H1 (cell line): ENCODE results near the gene GBP6. TPM values are rescaled to one million over a fixed set of nuclear protein-coding genes. Genes with fewer than 3 reads are reported as not detected.

Experiments used
- CTCF ChIA-PET: fragments of 300-600 bp; sonication (Branson Sonifier 250); formaldehyde crosslinking; loops from one replicate; lab custom pipeline; 2021; ENCODE audit not compliant: partially characterized antibody; lab: Charles Lee
- POLR2A ChIA-PET: fragments of 300-600 bp; sonication (Branson Sonifier 250); formaldehyde crosslinking; loops from one replicate; lab custom pipeline; 2021; ENCODE audit warnings: inconsistent platforms; ENCODE audit not compliant: partially characterized antibody; lab: Charles Lee
- DNase-seq, 2 experiments: peaks; one replicate each; pipeline versions ENCODE4 v3.0.0 to v3.0.0-alpha.2; 2010 to 2022; ENCODE audit warnings: low spot score in 2 of 2, low read depth in 1 of 2, mixed read lengths in 1 of 2
- FAIRE-seq: peaks from 2 replicates; lab custom pipeline; 2011; peaks lifted over from hg19 to GRCh38; lab: Jason Lieb, UNC
- H2AFZ ChIP-seq: 2 replicates; pipeline ENCODE4 v1.8.1; 2012; ENCODE audit warnings: low read length, inconsistent platforms
- H2AK5ac ChIP-seq: 2 replicates; pipeline ENCODE4 v1.6.1; 2013; ENCODE audit warnings: low read depth, low read length
- H2BK120ac ChIP-seq: replicated peaks from 2 replicates; pipeline ENCODE3; 2013; ENCODE audit warnings: low read depth, low read length, inconsistent platforms
- H2BK12ac ChIP-seq: 2 replicates; pipeline ENCODE4 v1.6.1; 2013; ENCODE audit warnings: low read depth, low read length
- H2BK15ac ChIP-seq: 2 replicates; pipeline ENCODE4 v1.6.1; 2013; ENCODE audit warnings: low read length
- H2BK20ac ChIP-seq: 2 replicates; pipeline ENCODE4 v1.6.1; 2013; ENCODE audit warnings: low read length
- H2BK5ac ChIP-seq: 2 replicates; pipeline ENCODE4 v1.6.1; 2013; ENCODE audit warnings: low read depth, low read length
- H3K14ac ChIP-seq: 2 replicates; pipeline ENCODE4 v1.6.1; 2013; ENCODE audit warnings: inconsistent platforms; ENCODE audit not compliant: insufficient read length
- H3K18ac ChIP-seq: 2 replicates; pipeline ENCODE4 v1.6.1; 2013; ENCODE audit warnings: low read length; ENCODE audit errors: extremely low read depth
- H3K23ac ChIP-seq: 2 replicates; pipeline ENCODE4 v1.6.1; 2013; ENCODE audit warnings: inconsistent platforms; ENCODE audit not compliant: insufficient read length
- H3K23me2 ChIP-seq: 2 replicates; pipeline ENCODE4 v1.6.1; 2013; ENCODE audit warnings: low read depth, low read length
- H3K27ac ChIP-seq: 2 replicates; pipeline ENCODE4 v1.6.1; 2011; ENCODE audit warnings: low read depth, low read length, inconsistent platforms
- H3K27me3 ChIP-seq, 4 experiments: replicated peaks in 1 of 4; 1 replicate in 1 of 4; 2 replicates in 3 of 4; pipeline versions ENCODE4 v1.6.1 to v1.8.1; 2011 to 2013; ENCODE audit warnings: low read length in 3 of 4, mild to moderate bottlenecking in 3 of 4, inconsistent platforms in 2 of 4, mixed read lengths in 2 of 4, moderate library complexity in 1 of 4; ENCODE audit not compliant: control insufficient read depth in 3 of 4, insufficient read depth in 3 of 4; ENCODE audit errors: extremely low read depth in 1 of 4
- H3K36me3 ChIP-seq, 4 experiments: 2 replicates each; pipeline versions ENCODE4 v1.6.1 to v1.8.1; 2011 to 2013; ENCODE audit warnings: mild to moderate bottlenecking in 4 of 4, low read length in 3 of 4, moderate library complexity in 2 of 4, control low read depth in 1 of 4, inconsistent platforms in 1 of 4; ENCODE audit not compliant: insufficient read depth in 4 of 4, control insufficient read depth in 2 of 4
- H3K4ac ChIP-seq: replicated peaks from 2 replicates; pipeline ENCODE3; 2013; ENCODE audit warnings: low read length, low read depth, mixed read lengths, inconsistent platforms; ENCODE audit not compliant: insufficient read length
- H3K4me1 ChIP-seq, 4 experiments: replicated peaks in 1 of 4; 1 replicate in 1 of 4; 2 replicates in 3 of 4; pipeline versions ENCODE4 v1.6.1 to v1.8.1; 2011 to 2013; ENCODE audit warnings: low read length in 3 of 4, inconsistent platforms in 2 of 4, mixed read lengths in 1 of 4; ENCODE audit not compliant: insufficient read depth in 4 of 4, control insufficient read depth in 3 of 4
- H3K4me2 ChIP-seq, 2 experiments: 2 replicates each; pipeline versions ENCODE4 v1.6.1 to v1.8.1; 2011 to 2013; ENCODE audit warnings: low read depth in 2 of 2, low read length in 2 of 2, control low read depth in 1 of 2, inconsistent platforms in 1 of 2, mild to moderate bottlenecking in 1 of 2; ENCODE audit not compliant: insufficient read depth in 1 of 2
- H3K4me3 ChIP-seq, 4 experiments: fragments of 200-600, 300-600 bp in 1 of 4; sonication (generic), shearing (Covaris generic), sonication (Bioruptor Twin) in 1 of 4; 2 replicates each; pipeline versions ENCODE4 v1.5.1 to v1.8.1; 2011 to 2016; ENCODE audit warnings: low read length in 4 of 4, low read depth in 3 of 4, control low read depth in 2 of 4, inconsistent platforms in 2 of 4, mild to moderate bottlenecking in 2 of 4, mixed read lengths in 1 of 4, moderate library complexity in 1 of 4; ENCODE audit not compliant: insufficient read depth in 2 of 4; ENCODE audit errors: extremely low read depth in 1 of 4
- H3K56ac ChIP-seq: replicated peaks from 2 replicates; pipeline ENCODE3; 2013; ENCODE audit warnings: low read depth, mild to moderate bottlenecking, mixed read lengths, low read length, inconsistent platforms; ENCODE audit not compliant: insufficient read length
- H3K79me1 ChIP-seq: 2 replicates; pipeline ENCODE4 v1.6.1; 2013; ENCODE audit warnings: low read depth, low read length, control low read depth
- H3K79me2 ChIP-seq, 2 experiments: 2 replicates each; pipeline versions ENCODE4 v1.6.1 to v1.8.1; 2012 to 2013; ENCODE audit warnings: low read length in 2 of 2, mild to moderate bottlenecking in 2 of 2, inconsistent platforms in 1 of 2; ENCODE audit not compliant: insufficient read depth in 2 of 2, control insufficient read depth in 1 of 2
- H3K9ac ChIP-seq, 4 experiments: replicated peaks in 1 of 4; 1 replicate in 1 of 4; 2 replicates in 3 of 4; pipeline versions ENCODE4 v1.6.1 to v1.8.1; 2011 to 2013; ENCODE audit warnings: low read depth in 3 of 4, low read length in 3 of 4, control low read depth in 2 of 4, mild to moderate bottlenecking in 2 of 4, moderate library complexity in 2 of 4, inconsistent platforms in 1 of 4; ENCODE audit errors: extremely low read depth in 1 of 4
- H3K9me3 ChIP-seq, 2 experiments: 2 replicates each; pipeline versions ENCODE4 v1.6.1 to v1.8.1; 2012 to 2013; ENCODE audit warnings: mild to moderate bottlenecking in 2 of 2, moderate library complexity in 2 of 2, control low read depth in 1 of 2, inconsistent platforms in 1 of 2, low read depth in 1 of 2, low read length in 1 of 2, mixed read lengths in 1 of 2; ENCODE audit not compliant: insufficient read depth in 2 of 2
- H4K20me1 ChIP-seq, 2 experiments: replicated peaks in 1 of 2; 2 replicates each; pipeline versions ENCODE3 to v1.8.1; 2011 to 2013; ENCODE audit warnings: inconsistent platforms in 2 of 2, low read length in 2 of 2, mild to moderate bottlenecking in 1 of 2; ENCODE audit not compliant: insufficient read depth in 2 of 2, control insufficient read depth in 1 of 2
- H4K5ac ChIP-seq: 2 replicates; pipeline ENCODE4 v1.6.1; 2013; ENCODE audit warnings: low read length, low read depth, mixed read lengths, inconsistent platforms; ENCODE audit not compliant: insufficient read length
- H4K8ac ChIP-seq: 2 replicates; pipeline ENCODE4 v1.8.0; 2013; ENCODE audit warnings: mild to moderate bottlenecking, moderate library complexity, low read length, inconsistent platforms; ENCODE audit not compliant: insufficient read depth; ENCODE audit errors: extremely low read depth
- H4K91ac ChIP-seq: replicated peaks from 2 replicates; pipeline ENCODE3; 2013; ENCODE audit warnings: low read length, mixed read lengths, inconsistent platforms; ENCODE audit not compliant: insufficient read length
- CBX5 ChIP-seq: fragments of 300-800, 300-1000 bp; sonication (generic); IDR thresholded peaks from 2 replicates; pipeline ENCODE4 v1.7.1; 2016; ENCODE audit warnings: antibody characterized with exemption, low read length, low read depth
- EZH2 ChIP-seq: fragments of 200-600 bp; sonication (generic); IDR thresholded peaks from 2 replicates; pipeline ENCODE4 v1.7.1; 2012; ENCODE audit warnings: low read depth, mild to moderate bottlenecking, moderate library complexity, low read length, inconsistent platforms; ENCODE audit not compliant: severe bottlenecking
- HDAC6 ChIP-seq: IDR thresholded peaks from one replicate; pipeline ENCODE4 v1.7.1; 2012; ENCODE audit warnings: low read depth, mild to moderate bottlenecking, inconsistent platforms, low read length, moderate library complexity
- NRF1 ChIP-seq: IDR thresholded peaks from 2 replicates; pipeline ENCODE4 v1.6.1; 2011; ENCODE audit warnings: mild to moderate bottlenecking, low read depth, low read length, improper control_type of control experiment
- RAD21 ChIP-seq, 2 experiments: IDR thresholded peaks in 1 of 2; conservative IDR thresholded peaks in 1 of 2; 2 replicates each; pipeline ENCODE4 v1.6.1; 2011; ENCODE audit warnings: low read depth in 2 of 2, low read length in 2 of 2, improper control_type of control experiment in 1 of 2, inconsistent platforms in 1 of 2, mild to moderate bottlenecking in 1 of 2, moderate library complexity in 1 of 2
- SAP30 ChIP-seq: fragments of 300-600 bp; sonication (generic); IDR thresholded peaks from 2 replicates; pipeline ENCODE4 v1.7.1; 2012; ENCODE audit warnings: low read length, moderate library complexity, mild to moderate bottlenecking, inconsistent platforms; ENCODE audit not compliant: insufficient read depth, insufficient replicate concordance
- SRF ChIP-seq: IDR thresholded peaks from 2 replicates; pipeline ENCODE4 v1.6.1; 2011; ENCODE audit warnings: mild to moderate bottlenecking, low read depth, low read length, moderate library complexity
- ZNF274 ChIP-seq: IDR thresholded peaks from 2 replicates; pipeline ENCODE4 v1.7.0; 2012; ENCODE audit warnings: low read length, borderline replicate concordance; ENCODE audit errors: extremely low read depth
- WGBS, 2 experiments: shearing (Covaris generic) in 1 of 2; methylation state at CpG; one replicate each; pipeline versions ENCODE4 v1.1.6 to v1.1.7; 2013 to 2015; ENCODE audit warnings: low lambda C conversion rate in 2 of 2, mixed read lengths in 2 of 2, inconsistent platforms in 1 of 2, low coverage in 1 of 2, missing lambda C conversion rate in 1 of 2; ENCODE audit not compliant: insufficient replicate concordance in 2 of 2, insufficient coverage in 1 of 2, insufficient read length in 1 of 2; ENCODE audit errors: extremely low coverage in 1 of 2, missing lambda C conversion rate in 1 of 2; 5-methylcytosine and 5-hydroxymethylcytosine counted together
- polyA plus RNA-seq, 7 experiments: library from polyadenylated mRNA; depleted of rRNA in 3 of 7; stranded (reverse) in 5 of 7; unstranded in 2 of 7; fragments of >200 nt in 5 of 7; fragments of 200-250 nt in 2 of 7; gene quantifications; 1 replicate in 5 of 7; 2 replicates in 1 of 7; 4 replicates in 1 of 7; pipeline versions ENCODE4 v1.2.1 to v1.2.3, GENCODE V29; 2011 to 2013; ENCODE audit warnings: missing spikeins in 2 of 7, mixed read lengths in 2 of 7
- total RNA-seq: library from RNA; stranded (reverse); fragmentation: NEBNext Ultra II Directional; extraction: Animal tissue kit (Norgen Biotek cat#: 25700); gene quantifications from 2 replicates; pipeline ENCODE4 v1.2.1, GENCODE V29; 2021
- TF ChIP-seq, protein P1 (sequence below): IDR thresholded peaks from 2 replicates; pipeline ENCODE4 v1.6.1; 2012; ENCODE audit warnings: inconsistent platforms
- TF ChIP-seq, protein P2 (sequence below): IDR thresholded peaks from 2 replicates; pipeline ENCODE4 v1.6.1; 2011; ENCODE audit warnings: low read length, improper control_type of control experiment

Gene GBP6
- total and polyA plus RNA-seq, 2 of the 8 experiments (the other 6 are each of a cell fraction or from before 2014, with no cell fraction given): not detected

- 80% methylated on average over 1 of the region's 1 CpG; no CpG with 5 or more reads in 1 of the 2 experiments for WGBS, 2 experiments
- peaks cover 0 to 3% (median under 1%) of the 10 kb centered on the region in 4 experiments; a peak in 3 of 7 replicates for H3K4me1 ChIP-seq
- H3K18ac ChIP-seq: no peak overlapping the region
- no peak overlapping the region for H4K5ac ChIP-seq
- H2AK5ac ChIP-seq: no peak overlapping the region
- FAIRE-seq: no peak
- ChIA-PET CTCF (interaction anchor here (0.9 to 2.9 kb wide), 11 partner anchors 10 to 434 kb away, joined by 3 to 6 read pairs (median 4); no protein-coding TSS in a partner anchor), POLR2A (no interaction called here)
- no peak overlapping the region for H3K23ac ChIP-seq
- no peak overlapping the region for H3K27ac ChIP-seq
- no peaks in the 10 kb centered on the region for H3K36me3 ChIP-seq
- H3K79me2 ChIP-seq: no peaks in the 10 kb centered on the region
- DNase-seq: no peak
- no peaks in the 10 kb centered on the region for H4K20me1 ChIP-seq
- no peak overlapping the region for H3K14ac ChIP-seq
- H2BK120ac ChIP-seq: no peak overlapping the region
- H3K4me2 ChIP-seq: no peak overlapping the region
- H3K27me3 ChIP-seq: no peaks in the 10 kb centered on the region
- H3K56ac ChIP-seq: no peak overlapping the region
- H3K9me3 ChIP-seq: no peaks in the 10 kb centered on the region
- H2BK12ac ChIP-seq: no peak overlapping the region
- no peaks in the 10 kb centered on the region for H3K23me2 ChIP-seq
- no peak overlapping the region for H2AFZ ChIP-seq
- no peak overlapping the region for H3K4me3 ChIP-seq
- TF ChIP-seq, protein P1, sequence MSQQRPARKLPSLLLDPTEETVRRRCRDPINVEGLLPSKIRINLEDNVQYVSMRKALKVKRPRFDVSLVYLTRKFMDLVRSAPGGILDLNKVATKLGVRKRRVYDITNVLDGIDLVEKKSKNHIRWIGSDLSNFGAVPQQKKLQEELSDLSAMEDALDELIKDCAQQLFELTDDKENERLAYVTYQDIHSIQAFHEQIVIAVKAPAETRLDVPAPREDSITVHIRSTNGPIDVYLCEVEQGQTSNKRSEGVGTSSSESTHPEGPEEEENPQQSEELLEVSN: no peak
- TF ChIP-seq ZNF274 (no peak), HDAC6 (no peak), SAP30 (no peak), SRF (no peak), RAD21 (IDR thresholded peaks at IDR 0.05 in 1 of 2, conservative IDR thresholded peaks at IDR 0.05 in 1 of 2; ENCODE audit: low read depth in 2 of 2, low read length in 2 of 2) (no peak), CBX5 (no peak), EZH2 (no peak), NRF1 (no peak)
- TF ChIP-seq, protein P2, sequence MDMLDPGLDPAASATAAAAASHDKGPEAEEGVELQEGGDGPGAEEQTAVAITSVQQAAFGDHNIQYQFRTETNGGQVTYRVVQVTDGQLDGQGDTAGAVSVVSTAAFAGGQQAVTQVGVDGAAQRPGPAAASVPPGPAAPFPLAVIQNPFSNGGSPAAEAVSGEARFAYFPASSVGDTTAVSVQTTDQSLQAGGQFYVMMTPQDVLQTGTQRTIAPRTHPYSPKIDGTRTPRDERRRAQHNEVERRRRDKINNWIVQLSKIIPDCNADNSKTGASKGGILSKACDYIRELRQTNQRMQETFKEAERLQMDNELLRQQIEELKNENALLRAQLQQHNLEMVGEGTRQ: no peak
- TF ChIP-seq, all 59 proteins: peak for 0
- Histone ChIP-seq H2BK15ac (no peak overlapping the region), H3K4ac (no peak overlapping the region), H3K9ac (no peak overlapping the region), H4K8ac (no peak overlapping the region), H3K79me1 (no peaks in the 10 kb centered on the region), H2BK5ac (no peak overlapping the region), H2BK20ac (no peak overlapping the region), H4K91ac (no peak overlapping the region)
Observed at GRCh38 chr1:89407360-89407759, 43.5 kb downstream of the GBP6 start.
